ENCODE measurements around the gene SKIL.

SKIL gene

DNA sequence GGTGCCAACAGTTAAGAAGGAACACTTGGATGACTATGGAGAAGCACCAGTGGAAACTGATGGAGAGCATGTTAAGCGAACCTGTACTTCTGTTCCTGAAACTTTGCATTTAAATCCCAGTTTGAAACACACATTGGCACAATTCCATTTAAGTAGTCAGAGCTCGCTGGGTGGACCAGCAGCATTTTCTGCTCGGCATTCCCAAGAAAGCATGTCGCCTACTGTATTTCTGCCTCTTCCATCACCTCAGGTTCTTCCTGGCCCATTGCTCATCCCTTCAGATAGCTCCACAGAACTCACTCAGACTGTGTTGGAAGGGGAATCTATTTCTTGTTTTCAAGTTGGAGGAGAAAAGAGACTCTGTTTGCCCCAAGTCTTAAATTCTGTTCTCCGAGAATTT lies 3.0 kb downstream of the SKIL start:
- H3K79me2 ChIP-seq: no peaks in the 10 kb centered on the region
- TF ChIP-seq, protein P1, sequence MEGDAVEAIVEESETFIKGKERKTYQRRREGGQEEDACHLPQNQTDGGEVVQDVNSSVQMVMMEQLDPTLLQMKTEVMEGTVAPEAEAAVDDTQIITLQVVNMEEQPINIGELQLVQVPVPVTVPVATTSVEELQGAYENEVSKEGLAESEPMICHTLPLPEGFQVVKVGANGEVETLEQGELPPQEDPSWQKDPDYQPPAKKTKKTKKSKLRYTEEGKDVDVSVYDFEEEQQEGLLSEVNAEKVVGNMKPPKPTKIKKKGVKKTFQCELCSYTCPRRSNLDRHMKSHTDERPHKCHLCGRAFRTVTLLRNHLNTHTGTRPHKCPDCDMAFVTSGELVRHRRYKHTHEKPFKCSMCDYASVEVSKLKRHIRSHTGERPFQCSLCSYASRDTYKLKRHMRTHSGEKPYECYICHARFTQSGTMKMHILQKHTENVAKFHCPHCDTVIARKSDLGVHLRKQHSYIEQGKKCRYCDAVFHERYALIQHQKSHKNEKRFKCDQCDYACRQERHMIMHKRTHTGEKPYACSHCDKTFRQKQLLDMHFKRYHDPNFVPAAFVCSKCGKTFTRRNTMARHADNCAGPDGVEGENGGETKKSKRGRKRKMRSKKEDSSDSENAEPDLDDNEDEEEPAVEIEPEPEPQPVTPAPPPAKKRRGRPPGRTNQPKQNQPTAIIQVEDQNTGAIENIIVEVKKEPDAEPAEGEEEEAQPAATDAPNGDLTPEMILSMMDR (IDR thresholded peaks at IDR 0.05): no peak
- no peak overlapping the region for H3K4me2 ChIP-seq (ENCODE audit: low read length)
- peaks cover 6% of the 10 kb centered on the region for H3K4me1 ChIP-seq
- no peak overlapping the region for H3K4me3 ChIP-seq (ENCODE audit: low read depth, low read length)
- no peak overlapping the region for H2AFZ ChIP-seq
- H3K9ac ChIP-seq: no peak overlapping the region
- H3K27me3 ChIP-seq (ENCODE audit: control insufficient read depth, insufficient read depth, low read length): no peaks in the 10 kb centered on the region
- no peak overlapping the region for H3K27ac ChIP-seq
- no peaks in the 10 kb centered on the region for H3K9me3 ChIP-seq (ENCODE audit: control insufficient read depth, low read length)
- H3K36me3 ChIP-seq (ENCODE audit: control insufficient read depth, insufficient read depth, low read length): no peaks in the 10 kb centered on the region

DNA sequence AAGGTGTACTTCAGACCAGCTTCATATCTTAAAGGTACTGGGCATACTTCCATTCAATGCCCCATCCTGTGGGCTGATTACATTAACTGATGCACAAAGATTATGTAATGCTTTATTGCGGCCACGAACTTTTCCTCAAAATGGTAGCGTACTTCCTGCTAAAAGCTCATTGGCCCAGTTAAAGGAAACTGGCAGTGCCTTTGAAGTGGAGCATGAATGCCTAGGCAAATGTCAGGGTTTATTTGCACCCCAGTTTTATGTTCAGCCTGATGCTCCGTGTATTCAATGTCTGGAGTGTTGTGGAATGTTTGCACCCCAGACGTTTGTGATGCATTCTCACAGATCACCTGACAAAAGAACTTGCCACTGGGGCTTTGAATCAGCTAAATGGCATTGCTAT lies 3.4 kb downstream of the SKIL start:
- Histone ChIP-seq H3K27ac (no peak overlapping the region), H3K9ac (no peak overlapping the region), H3K36me3 (ENCODE audit: control insufficient read depth, insufficient read depth, low read length) (no peaks in the 10 kb centered on the region), H3K4me2 (ENCODE audit: low read length) (no peak overlapping the region), H3K79me2 (no peaks in the 10 kb centered on the region), H3K27me3 (ENCODE audit: control insufficient read depth, insufficient read depth, low read length) (no peaks in the 10 kb centered on the region), H3K4me3 (ENCODE audit: low read depth, low read length) (no peak overlapping the region), H3K4me1 (peaks cover 2% of the 10 kb centered on the region), H2AFZ (no peak overlapping the region), H3K9me3 (ENCODE audit: control insufficient read depth, low read length) (no peaks in the 10 kb centered on the region)
- TF ChIP-seq, protein P1 (IDR thresholded peaks at IDR 0.05): no peak

DNA sequence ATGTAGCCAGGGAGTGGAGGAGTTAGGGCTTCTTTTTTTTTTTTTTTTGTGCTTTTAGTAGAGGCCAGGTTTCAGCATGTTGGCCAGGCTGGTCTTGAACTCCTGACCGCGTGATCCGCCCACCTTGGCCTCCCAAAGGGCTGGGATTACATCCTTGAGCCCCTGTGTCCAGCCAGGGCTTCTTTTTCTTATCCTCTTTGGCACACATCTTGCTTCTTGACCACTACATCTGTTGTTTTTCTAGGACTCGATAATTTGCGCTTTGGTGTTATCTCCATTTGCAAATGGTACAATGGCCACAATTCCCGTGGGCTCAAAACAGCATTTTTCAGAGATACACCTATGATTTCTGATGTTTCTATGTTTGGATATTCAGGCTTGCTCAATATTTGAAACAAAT lies 4.2 kb downstream of the SKIL start:
- TF ChIP-seq, protein P1 (IDR thresholded peaks at IDR 0.05): no peak
- no peak overlapping the region for H3K4me3 ChIP-seq (ENCODE audit: low read depth, low read length)

DNA sequence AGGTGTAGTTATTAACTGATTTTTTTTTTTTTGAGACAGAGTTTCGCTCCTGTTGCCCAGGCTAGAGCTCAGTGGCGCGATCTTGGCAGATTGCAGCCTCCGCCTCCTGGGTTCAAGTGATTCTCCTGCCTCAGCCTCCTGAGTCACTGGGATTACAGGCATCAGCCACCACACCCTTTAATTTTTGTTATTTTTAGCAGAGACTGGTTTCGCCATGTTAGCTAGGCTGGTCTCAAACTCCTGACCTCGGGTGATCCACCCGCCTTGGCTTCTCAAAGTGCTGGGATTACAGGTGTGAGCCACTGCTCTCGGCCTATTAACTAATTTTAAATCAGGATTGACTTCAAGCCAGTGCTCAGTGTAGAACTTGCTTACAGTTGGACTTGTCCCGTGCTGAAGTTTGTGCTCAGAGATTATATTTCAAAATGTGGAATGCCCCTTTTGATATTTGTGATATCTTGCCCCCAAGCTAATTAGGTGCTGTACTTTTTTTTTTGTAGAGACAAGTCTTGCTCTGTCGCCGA lies 6.0 kb downstream of the SKIL start:
- no peak overlapping the region for H3K4me3 ChIP-seq (ENCODE audit: low read depth, low read length)
- no peak overlapping the region for H2AFZ ChIP-seq
- no peaks in the 10 kb centered on the region for H3K4me1 ChIP-seq
- H3K79me2 ChIP-seq: no peaks in the 10 kb centered on the region
- H3K4me2 ChIP-seq (ENCODE audit: low read length): no peak overlapping the region
- H3K27ac ChIP-seq: no peak overlapping the region
- TF ChIP-seq, protein P1 (IDR thresholded peaks at IDR 0.05): no peak
- no peaks in the 10 kb centered on the region for H3K27me3 ChIP-seq (ENCODE audit: control insufficient read depth, insufficient read depth, low read length)
- no peaks in the 10 kb centered on the region for H3K36me3 ChIP-seq (ENCODE audit: control insufficient read depth, insufficient read depth, low read length)
- H3K9me3 ChIP-seq (ENCODE audit: control insufficient read depth, low read length): no peaks in the 10 kb centered on the region
- H3K9ac ChIP-seq: no peak overlapping the region

More for the DNA sequence above, 4.2 kb downstream of the SKIL start:
- Histone ChIP-seq H2AFZ (no peak overlapping the region), H3K4me1 (no peaks in the 10 kb centered on the region), H3K9ac (no peak overlapping the region), H3K27me3 (ENCODE audit: control insufficient read depth, insufficient read depth, low read length) (no peaks in the 10 kb centered on the region), H3K4me2 (ENCODE audit: low read length) (no peak overlapping the region), H3K27ac (no peak overlapping the region), H3K36me3 (ENCODE audit: control insufficient read depth, insufficient read depth, low read length) (no peaks in the 10 kb centered on the region), H3K79me2 (no peaks in the 10 kb centered on the region), H3K9me3 (ENCODE audit: control insufficient read depth, low read length) (no peaks in the 10 kb centered on the region)

DNA sequence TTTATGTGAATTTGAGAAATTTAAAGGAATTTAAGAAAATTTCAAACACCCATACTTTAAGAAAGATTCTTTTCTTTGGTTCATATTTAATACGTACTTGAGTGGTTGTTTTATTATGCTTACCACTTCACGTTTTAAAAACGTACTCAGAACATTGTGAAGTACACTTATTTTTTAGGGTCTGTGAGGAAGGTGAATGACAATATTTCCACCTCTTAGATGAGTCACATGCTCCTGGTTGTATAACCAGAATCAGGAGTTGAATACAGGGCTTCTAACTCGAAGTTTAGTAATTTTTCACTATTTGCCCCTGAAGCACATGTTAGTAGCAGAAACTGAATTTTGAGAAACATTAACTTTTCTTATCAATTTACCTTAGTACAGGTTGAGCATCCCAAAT lies 7.5 kb downstream of the SKIL start:
- Histone ChIP-seq H3K4me1 (no peaks in the 10 kb centered on the region), H3K9me3 (ENCODE audit: control insufficient read depth, low read length) (no peaks in the 10 kb centered on the region), H2AFZ (no peak overlapping the region), H3K4me3 (ENCODE audit: low read depth, low read length) (no peak overlapping the region), H3K36me3 (ENCODE audit: control insufficient read depth, insufficient read depth, low read length) (no peaks in the 10 kb centered on the region), H3K9ac (no peak overlapping the region), H3K27me3 (ENCODE audit: control insufficient read depth, insufficient read depth, low read length) (no peaks in the 10 kb centered on the region), H3K4me2 (ENCODE audit: low read length) (no peak overlapping the region), H3K79me2 (peaks cover 7% of the 10 kb centered on the region), H3K27ac (no peak overlapping the region)
- TF ChIP-seq, protein P1 (IDR thresholded peaks at IDR 0.05): no peak

Data from parathyroid adenoma (tissue), 2 donors.